Measurements from ENCODE around the gene LOXHD1. TPM values are rescaled to one million over a fixed set of nuclear protein-coding genes. Genes with fewer than 3 reads are reported as not detected.

LOXHD1 gene
- total and polyA plus RNA-seq, 2 of the 4 experiments (the other 2 are of a cell fraction) = not detected

DNA sequence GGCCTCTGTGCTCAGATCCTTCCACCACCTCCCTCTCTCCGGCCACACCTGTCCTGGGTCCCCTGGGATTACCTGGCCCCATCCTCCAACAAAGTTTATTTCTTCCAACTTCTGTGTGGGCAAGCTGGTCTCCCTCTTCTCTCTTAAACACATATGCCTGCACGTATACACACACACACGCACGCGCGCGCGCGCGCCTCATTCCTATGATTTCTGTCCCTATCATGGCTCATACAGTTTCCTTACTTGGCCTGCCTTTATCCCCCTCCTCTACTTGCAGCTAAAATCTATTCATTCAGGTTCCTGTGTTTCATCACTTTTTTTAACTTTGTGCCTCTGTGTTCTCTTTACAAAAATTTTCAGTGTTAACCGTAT is 96.4 kb downstream of the LOXHD1 start:
- CTCF ChIA-PET = no interaction called here
- dilution Hi-C loops (cut with HindIII; ENCODE audit: low sequenced_read_pairs, unreplicated experiment) = no loop called here

More for the DNA sequence above, 96.4 kb downstream of the LOXHD1 start:
- BruUV-seq (replicated peaks) = no TSS peak
- no peak overlapping the region for H2BK5ac ChIP-seq (ENCODE audit: low read depth, low read length, poor library complexity, severe bottlenecking)
- H3K27me3 ChIP-seq (ENCODE audit: control insufficient read depth, insufficient read depth, low read length) = no peaks in the 10 kb centered on the region
- H3K79me1 ChIP-seq (ENCODE audit: low read depth in 1 of 2, low read length in 2 of 2) = no peaks in the 10 kb centered on the region
- no peak overlapping the region for H2AFZ ChIP-seq (replicated peaks; ENCODE audit: low read length, poor library complexity)
- no peak overlapping the region for H2BK20ac ChIP-seq (ENCODE audit: low read depth, low read length)
- H2BK120ac ChIP-seq (ENCODE audit: low read depth, low read length) = no peak overlapping the region
- no peak overlapping the region for H4K8ac ChIP-seq (ENCODE audit: low read depth in 2 of 2, low read length in 2 of 2)
- no peak overlapping the region for H4K91ac ChIP-seq (ENCODE audit: insufficient read depth, low read depth, low read length)
- no peak overlapping the region for H2AK9ac ChIP-seq (replicated peaks; ENCODE audit: low read depth, low read length, poor library complexity)
- H3K18ac ChIP-seq (ENCODE audit: low read depth, low read length) = no peak overlapping the region
- no peak overlapping the region for H3K9ac ChIP-seq (ENCODE audit: low read depth, low read length)
- H3K4me2 ChIP-seq (ENCODE audit: low read depth, low read length) = no peak overlapping the region
- DNase-seq = no peak
- no peak overlapping the region for H3K27ac ChIP-seq (ENCODE audit: insufficient read depth, low read length)
- H3K36me3 ChIP-seq (ENCODE audit: control insufficient read depth, insufficient read depth, low read length) = no peaks in the 10 kb centered on the region
- no peaks in the 10 kb centered on the region for H3K4me1 ChIP-seq (ENCODE audit: control insufficient read depth, insufficient read depth, low read length)
- no peaks in the 10 kb centered on the region for H3K9me1 ChIP-seq (ENCODE audit: insufficient read depth, low read length)
- no peaks in the 10 kb centered on the region for H3K9me3 ChIP-seq (ENCODE audit: control insufficient read depth, insufficient read depth, low read length)
- intact Hi-C loops (cut with micrococcal nuclease) = no loop called here
- H3K14ac ChIP-seq (replicated peaks; ENCODE audit: low read depth, low read length) = no peak overlapping the region
- H3K23ac ChIP-seq (ENCODE audit: low read depth, low read length) = no peak overlapping the region
- H3K4me3 ChIP-seq (ENCODE audit: insufficient read depth, low read depth, low read length) = no peak overlapping the region
- POLR2A ChIA-PET (ENCODE audit: unreplicated experiment) = no interaction called here
- H3K4ac ChIP-seq (ENCODE audit: low read depth, low read length) = no peak overlapping the region
- H2AK5ac ChIP-seq (ENCODE audit: low read depth, low read length) = no peak overlapping the region
- no peak overlapping the region for H4K5ac ChIP-seq (ENCODE audit: low read depth, low read length)
- no peak overlapping the region for H3K56ac ChIP-seq (ENCODE audit: extremely low read depth, insufficient read depth, low read length)
- no peak for ATAC-seq (ENCODE audit: low read depth)
- 96% methylated on average over 9 of the region's 11 CpGs; no CpG with 5 or more reads in 1 of the 2 experiments for WGBS, 2 experiments (ENCODE audit: extremely low coverage in 2 of 2, insufficient read length in 1 of 2)
- H4K20me1 ChIP-seq (ENCODE audit: insufficient read depth, low read length) = no peaks in the 10 kb centered on the region
- in situ Hi-C loops (cut with MboI; ENCODE audit: low sequenced_read_pairs) = no loop called here
- TF ChIP-seq, protein P1, sequence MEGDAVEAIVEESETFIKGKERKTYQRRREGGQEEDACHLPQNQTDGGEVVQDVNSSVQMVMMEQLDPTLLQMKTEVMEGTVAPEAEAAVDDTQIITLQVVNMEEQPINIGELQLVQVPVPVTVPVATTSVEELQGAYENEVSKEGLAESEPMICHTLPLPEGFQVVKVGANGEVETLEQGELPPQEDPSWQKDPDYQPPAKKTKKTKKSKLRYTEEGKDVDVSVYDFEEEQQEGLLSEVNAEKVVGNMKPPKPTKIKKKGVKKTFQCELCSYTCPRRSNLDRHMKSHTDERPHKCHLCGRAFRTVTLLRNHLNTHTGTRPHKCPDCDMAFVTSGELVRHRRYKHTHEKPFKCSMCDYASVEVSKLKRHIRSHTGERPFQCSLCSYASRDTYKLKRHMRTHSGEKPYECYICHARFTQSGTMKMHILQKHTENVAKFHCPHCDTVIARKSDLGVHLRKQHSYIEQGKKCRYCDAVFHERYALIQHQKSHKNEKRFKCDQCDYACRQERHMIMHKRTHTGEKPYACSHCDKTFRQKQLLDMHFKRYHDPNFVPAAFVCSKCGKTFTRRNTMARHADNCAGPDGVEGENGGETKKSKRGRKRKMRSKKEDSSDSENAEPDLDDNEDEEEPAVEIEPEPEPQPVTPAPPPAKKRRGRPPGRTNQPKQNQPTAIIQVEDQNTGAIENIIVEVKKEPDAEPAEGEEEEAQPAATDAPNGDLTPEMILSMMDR (conservative IDR thresholded peaks at IDR 0.05; ENCODE audit: low read depth, low read length) = no peak
- TF ChIP-seq SMC3 (IDR thresholded peaks at IDR 0.05; ENCODE audit: low read depth, low read length) = no peak
- no peak for TF ChIP-seq MAFK (IDR thresholded peaks at IDR 0.05; ENCODE audit: low read depth, low read length)
- no peak for TF ChIP-seq MAZ (IDR thresholded peaks at IDR 0.05; ENCODE audit: borderline replicate concordance, low read depth, low read length)
- TF ChIP-seq CEBPB (IDR thresholded peaks at IDR 0.05; ENCODE audit: low read depth, low read length) = no peak
- TF ChIP-seq RCOR1 (IDR thresholded peaks at IDR 0.05; ENCODE audit: insufficient replicate concordance, low read length) = no peak
- no peak for TF ChIP-seq NFE2L2 (IDR thresholded peaks at IDR 0.05; ENCODE audit: low read depth, low read length)
- TF ChIP-seq RFX5 (IDR thresholded peaks at IDR 0.05; ENCODE audit: low read depth, low read length) = no peak
- no peak for TF ChIP-seq BHLHE40 (IDR thresholded peaks at IDR 0.05; ENCODE audit: low read depth, low read length)
- no peak for TF ChIP-seq RAD21 (IDR thresholded peaks at IDR 0.05; ENCODE audit: low read length)
- no peak for TF ChIP-seq CHD1 (IDR thresholded peaks at IDR 0.05; ENCODE audit: low read depth, low read length)
- TF ChIP-seq POLR2A (IDR thresholded peaks at IDR 0.05; ENCODE audit: low read depth, low read length) = no peak
- TF ChIP-seq ELK1 (IDR thresholded peaks at IDR 0.05; ENCODE audit: borderline replicate concordance, low read depth, low read length) = no peak
- TF ChIP-seq FOS (IDR thresholded peaks at IDR 0.05; ENCODE audit: low read depth, low read length) = no peak
- no peak for TF ChIP-seq MXI1 (IDR thresholded peaks at IDR 0.05; ENCODE audit: borderline replicate concordance, low read depth, low read length)
- TF ChIP-seq USF2 (IDR thresholded peaks at IDR 0.05; ENCODE audit: low read depth, low read length) = no peak
- no peak overlapping the region for H2BK15ac ChIP-seq (ENCODE audit: low read depth, low read length)
